NCI-H510A (cell line): ENCODE data around the gene PDCD11.
A peak's percentile ranks its signal among the peaks of the same experiment; 100 is the strongest.
"Not testable (repeated sequence)": the region's sequence is repeated elsewhere in the genome, so short reads cannot be mapped to it uniquely, and the experiment has no call there.

ENCODE experiments used
- DNase-seq: peaks from one replicate; lab custom pipeline; 2025; lab: John Stamatoyannopoulos, UW

Gene PDCD11

GRCh38 chr10:103416436-103417147, 20.2 kb downstream of the PDCD11 start:
- peak; percentile 9 for DNase-seq

GRCh38 chr10:103417148-103417469, 20.7 kb downstream of the PDCD11 start:
- DNase-seq: not testable (repeated sequence)

GRCh38 chr10:103417601-103418000, 21.2 kb downstream of the PDCD11 start:
- DNase-seq: no peak

- DNase-seq: no peak
Measured at GRCh38 chr10:103419101-103419500, 22.7 kb downstream of the PDCD11 start.

GRCh38 chr10:103423748-103424147, 27.3 kb downstream of the PDCD11 start:
- no peak for DNase-seq

- no peak for DNase-seq
Measured at GRCh38 chr10:103427866-103428265, 31.4 kb downstream of the PDCD11 start.

GRCh38 chr10:103428989-103429643, 32.7 kb downstream of the PDCD11 start:
- no peak for DNase-seq

- DNase-seq: no peak
Measured at GRCh38 chr10:103429647-103430046, 33.2 kb downstream of the PDCD11 start.

GRCh38 chr10:103431902-103432301, 35.5 kb downstream of the PDCD11 start:
- DNase-seq: no peak

- no peak for DNase-seq
Measured at GRCh38 chr10:103433858-103434257, 37.4 kb downstream of the PDCD11 start.

GRCh38 chr10:103439776-103440175, 43.4 kb downstream of the PDCD11 start:
- no peak for DNase-seq

GRCh38 chr10:103440416-103440815, 44.0 kb downstream of the PDCD11 start:
- no peak for DNase-seq

GRCh38 chr10:103441206-103441605, 44.8 kb downstream of the PDCD11 start:
- no peak for DNase-seq

GRCh38 chr10:103441611-103442010, 45.2 kb downstream of the PDCD11 start:
- DNase-seq: no peak

GRCh38 chr10:103442031-103442461, 45.6 kb downstream of the PDCD11 start:
- no peak for DNase-seq

GRCh38 chr10:103443475-103444185, 47.2 kb downstream of the PDCD11 start:
- DNase-seq: no peak

GRCh38 chr10:103444478-103444877, 48.1 kb downstream of the PDCD11 start:
- no peak for DNase-seq

GRCh38 chr10:103445366-103445765, 48.9 kb downstream of the PDCD11 start:
- no peak for DNase-seq

GRCh38 chr10:103445767-103446567, 49.5 kb downstream of the PDCD11 start:
- DNase-seq: no peak

GRCh38 chr10:103447187-103447586, 50.8 kb downstream of the PDCD11 start:
- DNase-seq: no peak

GRCh38 chr10:103448746-103449145, 52.3 kb downstream of the PDCD11 start:
- no peak for DNase-seq
